Vagina (tissue), 2 donors: ENCODE measurements around the gene TMEM213.

Experiments
- POLR2A ChIP-seq, 2 donors: fragments of 450-650 bp; IDR thresholded peaks; one replicate each; pipeline ENCODE4 v1.6.1; 2017; ENCODE audit warnings: antibody characterized with exemption in 2 of 2, mild to moderate bottlenecking in 2 of 2, moderate library complexity in 2 of 2
- POLR2AphosphoS5 ChIP-seq, 2 donors: sonication (generic); formaldehyde crosslinking; IDR thresholded peaks; one replicate each; pipeline ENCODE4 v1.9.0; 2017; ENCODE audit warnings: antibody characterized with exemption in 2 of 2, mild to moderate bottlenecking in 2 of 2, low read depth in 1 of 2; ENCODE audit not compliant: insufficient read depth in 1 of 2
- TF ChIP-seq, protein P1 (sequence below), 3 experiments: fragments of 450-650 bp in 2 of 3; fragments of 200-600 bp in 1 of 3; sonication (generic) in 1 of 3; IDR thresholded peaks; one replicate each; pipeline ENCODE4 v1.5.1; 2017 to 2019; ENCODE audit warnings: antibody characterized with exemption in 3 of 3, mild to moderate bottlenecking in 2 of 3, moderate library complexity in 2 of 3

DNA sequence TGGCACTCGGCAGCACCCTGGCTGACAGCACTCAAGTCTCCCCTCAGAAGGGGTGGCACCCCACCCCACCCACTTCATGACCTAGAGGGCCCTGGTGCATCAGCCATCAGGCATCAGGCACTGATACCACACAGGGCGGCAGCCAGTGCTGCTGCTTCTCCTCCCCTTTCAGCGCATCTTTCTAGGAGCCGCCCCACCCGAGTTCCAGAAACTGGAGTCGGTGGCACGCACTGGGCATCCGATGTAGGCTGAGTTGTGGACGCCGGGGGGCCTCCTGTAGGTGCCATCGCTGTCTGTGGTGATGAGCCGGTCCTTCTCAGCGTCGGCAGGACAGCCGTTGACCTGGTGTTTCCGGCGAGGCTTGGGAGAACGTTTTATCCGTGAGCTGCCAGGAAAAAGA, 70.0 kb downstream of the TMEM213 start:
- TF ChIP-seq, protein P1, sequence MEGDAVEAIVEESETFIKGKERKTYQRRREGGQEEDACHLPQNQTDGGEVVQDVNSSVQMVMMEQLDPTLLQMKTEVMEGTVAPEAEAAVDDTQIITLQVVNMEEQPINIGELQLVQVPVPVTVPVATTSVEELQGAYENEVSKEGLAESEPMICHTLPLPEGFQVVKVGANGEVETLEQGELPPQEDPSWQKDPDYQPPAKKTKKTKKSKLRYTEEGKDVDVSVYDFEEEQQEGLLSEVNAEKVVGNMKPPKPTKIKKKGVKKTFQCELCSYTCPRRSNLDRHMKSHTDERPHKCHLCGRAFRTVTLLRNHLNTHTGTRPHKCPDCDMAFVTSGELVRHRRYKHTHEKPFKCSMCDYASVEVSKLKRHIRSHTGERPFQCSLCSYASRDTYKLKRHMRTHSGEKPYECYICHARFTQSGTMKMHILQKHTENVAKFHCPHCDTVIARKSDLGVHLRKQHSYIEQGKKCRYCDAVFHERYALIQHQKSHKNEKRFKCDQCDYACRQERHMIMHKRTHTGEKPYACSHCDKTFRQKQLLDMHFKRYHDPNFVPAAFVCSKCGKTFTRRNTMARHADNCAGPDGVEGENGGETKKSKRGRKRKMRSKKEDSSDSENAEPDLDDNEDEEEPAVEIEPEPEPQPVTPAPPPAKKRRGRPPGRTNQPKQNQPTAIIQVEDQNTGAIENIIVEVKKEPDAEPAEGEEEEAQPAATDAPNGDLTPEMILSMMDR (IDR thresholded peaks at IDR 0.05), result no peak
- TF ChIP-seq POLR2A (IDR thresholded peaks at IDR 0.05) (no peak), POLR2AphosphoS5 (IDR thresholded peaks at IDR 0.05; ENCODE audit: insufficient read depth in 1 of 2, low read depth in 1 of 2) (no peak)
